DMS153 (cell line): ENCODE results near the gene CCDC40.
A peak's percentile ranks its signal among the peaks of the same experiment; 100 is the strongest.

ENCODE experiments used
- DNase-seq: peaks from one replicate; lab custom pipeline; 2025; lab: John Stamatoyannopoulos, UW

CCDC40 gene

GRCh38 chr17:80047176-80047575 is 10.7 kb downstream of the CCDC40 start:
- DNase-seq = peak; percentile 91

DNA sequence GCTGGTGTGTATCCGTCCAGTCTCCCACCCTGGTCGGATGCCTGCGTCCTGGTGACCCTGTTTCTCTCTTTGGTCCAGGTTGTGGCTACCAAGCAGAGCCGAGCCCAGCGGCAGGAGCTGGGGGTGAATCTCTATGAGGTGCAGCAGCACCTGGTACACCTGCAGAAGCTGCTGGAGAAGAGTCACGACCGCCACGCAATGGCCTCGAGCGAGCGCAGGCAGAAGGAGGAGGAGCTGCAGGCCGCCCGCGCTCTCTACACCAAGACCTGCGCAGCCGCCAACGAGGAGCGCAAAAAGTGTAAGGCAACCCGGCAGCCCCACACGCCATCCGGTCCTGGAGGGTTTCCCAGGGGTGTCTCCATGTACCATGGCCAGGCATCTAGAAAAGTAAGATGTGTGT is 13.5 kb downstream of the CCDC40 start:
- no peak for DNase-seq

DNA sequence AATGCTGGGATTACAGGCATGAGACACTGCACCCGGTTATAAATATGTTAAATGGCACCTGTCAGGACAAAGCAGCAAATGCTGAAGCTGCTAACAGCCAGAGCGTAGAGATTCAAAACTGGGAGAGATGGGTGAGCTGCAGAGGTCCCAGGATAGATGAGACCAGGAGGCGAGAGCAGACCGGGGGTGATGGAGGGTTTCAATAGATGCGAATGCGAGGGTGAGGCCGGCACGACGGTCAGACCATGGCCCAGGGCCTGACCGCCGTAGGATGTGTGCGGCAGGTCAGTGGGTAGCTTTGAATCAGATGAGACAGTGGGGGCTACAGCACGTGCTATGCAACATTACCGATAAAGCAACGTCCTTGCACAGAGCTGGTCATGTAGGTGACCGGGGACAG is 14.3 kb downstream of the CCDC40 start:
- DNase-seq = no peak

DNA sequence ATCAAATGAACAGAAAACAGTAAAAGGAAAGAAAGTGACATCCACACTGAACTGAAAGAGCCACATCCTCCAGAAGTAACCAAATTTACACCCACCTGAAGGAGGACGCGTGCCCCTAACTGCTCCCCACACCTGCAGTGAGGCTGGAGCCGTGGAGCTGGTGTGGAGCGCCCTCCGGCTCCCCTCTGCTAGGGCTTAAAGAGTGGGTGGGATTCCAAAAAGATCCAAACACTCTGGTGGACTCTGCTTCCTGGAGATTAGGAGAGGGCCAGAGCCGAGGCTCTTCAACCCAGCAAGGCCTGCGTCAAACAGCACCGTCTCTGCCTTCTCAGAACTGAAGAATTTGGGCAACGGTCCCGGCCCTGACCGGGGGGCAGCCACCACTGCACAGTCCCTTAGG is 15.2 kb downstream of the CCDC40 start:
- DNase-seq = no peak

DNA sequence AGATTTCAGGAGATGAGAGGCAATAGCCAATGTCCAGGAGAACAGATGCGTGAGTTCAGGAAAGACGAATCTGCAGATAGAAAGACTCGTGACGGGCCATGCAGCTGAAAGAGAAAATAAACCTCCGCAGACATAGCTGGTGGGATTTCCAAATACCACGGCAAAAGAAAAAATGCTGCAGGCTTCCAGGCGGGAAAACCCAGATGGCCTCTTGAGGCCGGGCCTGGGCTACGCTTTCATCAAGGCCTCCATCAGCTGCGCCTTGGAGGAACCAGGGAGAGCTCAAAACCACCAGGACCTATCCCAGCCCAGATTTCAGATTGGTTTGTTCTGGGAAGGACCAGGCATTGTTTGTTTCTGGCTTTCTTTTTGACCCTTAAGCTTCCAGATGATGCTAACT is 16.7 kb downstream of the CCDC40 start:
- DNase-seq = no peak

- no peak for DNase-seq
Observed at GRCh38 chr17:80055597-80055996, 19.2 kb downstream of the CCDC40 start.

DNA sequence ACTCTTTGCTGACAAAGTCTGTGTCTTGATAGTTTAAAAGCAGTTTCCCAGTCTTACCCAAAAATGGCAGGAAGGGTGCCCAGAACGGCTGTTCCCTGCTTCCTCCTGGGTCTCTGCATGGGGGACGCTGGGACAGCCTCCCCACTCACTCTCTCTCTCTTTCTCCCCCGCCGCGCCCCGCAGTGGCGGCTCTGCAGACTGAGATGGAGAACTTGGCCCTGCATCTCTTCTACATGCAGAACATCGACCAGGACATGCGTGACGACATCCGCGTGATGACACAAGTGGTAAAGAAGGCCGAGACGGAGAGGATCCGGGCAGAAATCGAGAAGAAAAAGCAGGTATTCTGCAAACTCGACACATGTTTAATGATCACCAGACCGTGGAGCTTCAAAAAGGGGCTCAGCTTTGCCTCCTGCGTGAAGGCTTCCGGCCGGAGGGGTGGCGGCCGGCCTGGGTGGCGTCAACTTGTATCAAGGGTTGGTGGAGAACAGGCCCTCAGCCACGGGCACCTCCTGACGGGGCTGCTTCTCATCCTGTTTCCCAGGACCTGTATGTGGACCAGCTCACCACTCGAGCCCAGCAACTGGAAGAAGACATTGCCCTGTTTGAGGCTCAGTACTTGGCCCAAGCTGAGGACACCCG is 22.0 kb downstream of the CCDC40 start:
- DNase-seq = no peak

- no peak for DNase-seq
Observed at GRCh38 chr17:80060644-80061043, 24.2 kb downstream of the CCDC40 start.

GRCh38 chr17:80061421-80061820 is 25.0 kb downstream of the CCDC40 start:
- DNase-seq = no peak

DNA sequence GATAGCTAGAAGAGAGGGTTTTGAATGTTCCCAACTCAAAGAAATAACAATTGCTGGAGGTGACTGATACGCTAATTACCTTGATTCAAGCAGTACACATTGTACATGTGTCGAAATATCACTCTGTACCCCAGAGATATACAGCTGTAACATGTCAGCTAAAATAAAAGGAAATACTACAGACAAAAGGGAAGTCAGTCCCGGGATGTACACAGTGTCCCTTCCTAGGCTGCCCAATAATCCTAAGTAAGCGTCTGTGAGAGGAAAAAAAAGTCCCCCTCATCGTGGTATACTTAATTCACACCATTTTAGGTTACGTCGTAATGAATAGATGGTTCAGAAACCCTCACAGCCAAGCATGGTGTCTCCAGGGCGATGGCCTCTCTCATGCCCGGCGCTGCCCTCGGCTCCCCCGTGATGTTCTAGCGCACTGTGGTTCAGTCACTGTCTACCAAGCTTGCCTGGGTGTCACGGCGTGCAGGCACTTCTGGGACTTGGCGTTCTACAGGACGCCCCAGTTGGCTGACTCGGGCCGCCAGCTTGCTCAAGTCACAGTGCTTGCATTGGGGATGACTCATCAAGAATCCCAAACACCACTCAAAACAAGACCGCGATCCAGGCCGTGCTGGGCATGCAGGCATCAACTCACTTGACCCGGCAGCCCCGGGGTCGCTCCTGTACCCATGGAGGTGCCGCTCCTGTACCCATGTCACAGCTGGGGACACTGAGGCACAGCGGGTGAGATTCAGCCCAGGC is 27.6 kb downstream of the CCDC40 start:
- DNase-seq = no peak

DNA sequence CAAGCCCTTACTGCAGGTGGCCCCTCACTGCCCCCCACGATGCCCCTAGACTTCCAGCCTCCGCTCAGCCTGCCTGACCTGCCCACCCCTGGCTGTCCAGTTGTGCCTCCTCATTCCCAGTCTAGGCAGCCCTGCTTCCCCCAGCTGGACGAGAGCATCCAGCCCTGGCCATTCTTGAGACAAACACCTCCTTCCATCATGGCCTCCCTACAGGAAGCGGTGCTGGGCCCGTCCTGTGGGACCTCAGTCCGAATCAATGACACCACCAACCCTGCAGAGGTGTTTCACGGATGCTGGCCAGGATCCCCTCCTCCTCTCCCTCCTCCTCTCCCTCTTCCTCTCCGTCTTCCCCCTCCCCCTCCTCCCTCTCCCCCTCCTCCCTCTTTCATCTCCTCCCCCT is 28.3 kb downstream of the CCDC40 start:
- DNase-seq = no peak

DNA sequence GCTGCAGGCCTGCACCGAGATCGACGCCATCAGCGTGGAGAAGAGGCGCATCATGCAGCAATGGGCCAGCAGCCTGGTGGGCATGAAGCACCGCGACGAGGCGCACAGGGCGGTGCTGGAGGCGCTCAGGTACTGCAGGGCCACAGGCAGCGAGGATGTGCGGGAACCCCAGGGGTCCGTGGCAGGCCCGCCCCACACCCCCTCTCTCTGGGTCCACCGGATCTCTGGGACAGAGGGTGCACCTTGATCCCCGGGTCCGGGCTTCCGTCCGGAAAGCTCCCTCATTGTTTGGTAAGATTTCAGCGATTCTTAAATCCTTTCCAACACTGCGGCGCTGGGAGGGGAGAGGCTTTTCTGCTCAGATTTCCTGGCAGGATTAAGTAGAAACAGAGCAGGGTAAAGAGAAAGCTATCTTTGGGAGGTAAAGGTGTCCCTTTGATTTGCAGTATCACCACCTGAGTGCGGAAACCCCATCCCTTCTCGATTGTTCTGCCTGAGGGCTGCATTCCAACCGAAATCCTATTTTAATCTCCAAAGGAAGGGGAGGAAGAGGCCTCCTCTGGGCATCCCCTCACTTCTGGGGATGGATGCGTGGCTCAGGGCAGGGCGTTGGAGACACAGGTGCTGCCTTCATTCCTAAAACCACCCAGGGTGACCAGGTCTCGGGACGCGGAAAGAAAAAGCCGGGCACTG is 29.2 kb downstream of the CCDC40 start:
- no peak for DNase-seq

GRCh38 chr17:80067393-80067986 is 31.0 kb downstream of the CCDC40 start:
- no peak for DNase-seq

- no peak for DNase-seq
Observed at GRCh38 chr17:80068301-80069222, 32.1 kb downstream of the CCDC40 start.

GRCh38 chr17:80070375-80071115 is 34.1 kb downstream of the CCDC40 start:
- DNase-seq = no peak

DNA sequence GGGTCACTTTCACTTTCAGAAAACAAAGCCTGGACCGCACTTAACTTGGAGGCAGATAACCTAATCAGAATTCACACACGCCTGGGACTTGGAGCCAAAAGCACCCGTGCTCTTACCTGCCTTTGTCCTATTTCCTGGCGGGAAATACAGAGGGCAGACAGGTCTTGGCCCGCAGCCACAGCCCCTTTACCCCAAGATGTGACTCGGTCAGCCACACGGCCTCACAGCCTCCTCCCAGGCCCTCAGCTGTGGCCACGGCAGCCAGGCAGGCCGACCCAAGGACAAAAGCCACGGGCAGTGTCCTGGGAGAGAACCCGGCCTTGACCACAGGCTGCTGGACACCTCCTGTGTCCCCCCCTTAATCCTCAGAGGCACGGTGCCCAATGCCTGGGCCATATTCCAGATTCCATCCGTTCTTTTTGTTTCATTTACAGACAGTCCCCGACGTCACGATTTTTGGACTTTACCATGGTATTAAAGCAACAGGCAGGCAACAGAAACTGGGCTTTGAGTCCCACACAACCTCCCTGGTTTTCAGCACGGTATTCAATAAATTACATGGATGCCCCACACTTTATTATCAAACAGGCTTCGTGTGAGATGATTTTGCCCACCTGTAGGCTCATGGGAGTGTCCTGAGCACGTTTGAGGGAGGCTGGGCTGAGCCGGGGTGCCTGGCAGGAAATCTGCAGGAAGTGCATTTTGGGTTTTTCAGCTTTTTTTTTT is 34.8 kb downstream of the CCDC40 start:
- DNase-seq = no peak

DNA sequence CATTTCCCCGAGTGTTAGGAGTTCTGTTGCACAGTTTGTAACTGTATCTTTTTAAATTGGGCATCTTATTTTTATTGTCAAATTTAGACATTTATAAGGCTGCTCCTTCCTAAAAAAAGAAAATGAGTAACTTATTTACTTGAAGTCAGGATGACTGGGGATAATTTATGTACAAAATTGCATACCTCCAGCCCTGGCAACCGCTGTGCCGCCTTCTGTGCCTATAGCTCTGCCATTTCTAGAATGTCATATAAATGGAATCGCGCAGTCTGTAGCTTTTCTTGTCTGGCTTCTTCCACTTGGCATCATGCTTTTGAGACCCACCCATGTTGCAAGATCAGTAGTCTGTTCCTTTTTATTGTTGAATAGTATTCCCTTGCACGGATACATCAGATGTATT is 36.0 kb downstream of the CCDC40 start:
- no peak for DNase-seq

- DNase-seq = no peak
Observed at GRCh38 chr17:80080081-80080480, 43.6 kb downstream of the CCDC40 start.

DNA sequence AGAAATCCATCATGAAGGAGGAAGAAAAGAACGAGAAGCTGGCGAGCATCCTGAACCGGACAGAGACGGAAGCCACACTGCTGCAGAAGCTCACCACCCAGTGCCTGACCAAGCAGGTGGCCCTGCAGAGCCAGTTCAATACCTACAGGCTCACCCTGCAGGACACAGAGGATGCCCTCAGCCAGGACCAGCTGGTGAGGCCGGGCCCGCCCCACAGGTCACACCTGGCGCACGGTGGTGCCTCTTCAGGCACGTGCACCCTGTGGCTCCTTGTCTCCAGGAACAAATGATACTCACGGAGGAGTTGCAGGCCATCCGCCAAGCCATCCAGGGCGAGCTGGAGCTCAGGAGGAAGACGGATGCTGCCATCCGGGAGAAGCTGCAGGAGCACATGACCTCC is 45.2 kb downstream of the CCDC40 start:
- no peak for DNase-seq

- DNase-seq = peak; percentile 30
Observed at GRCh38 chr17:80082403-80083135, 46.1 kb downstream of the CCDC40 start.
